ENCODE measurements around the gene GIMAP8. TPM values are rescaled to one million over a fixed set of nuclear protein-coding genes. Genes with fewer than 3 reads are reported as not detected.

Gene GIMAP8
- total and polyA plus RNA-seq, 7 donors = 4.4 to 11.9 (median 6.3) TPM

GRCh38 chr7:150442811-150443210 is 7.6 kb upstream of the GIMAP8 start:
- 94 to 95% (median 94%) methylated on average over 20 of the region's 20 CpGs for WGBS, 3 donors
- intact Hi-C loops (cut with DNase I) = no loop called here

DNA sequence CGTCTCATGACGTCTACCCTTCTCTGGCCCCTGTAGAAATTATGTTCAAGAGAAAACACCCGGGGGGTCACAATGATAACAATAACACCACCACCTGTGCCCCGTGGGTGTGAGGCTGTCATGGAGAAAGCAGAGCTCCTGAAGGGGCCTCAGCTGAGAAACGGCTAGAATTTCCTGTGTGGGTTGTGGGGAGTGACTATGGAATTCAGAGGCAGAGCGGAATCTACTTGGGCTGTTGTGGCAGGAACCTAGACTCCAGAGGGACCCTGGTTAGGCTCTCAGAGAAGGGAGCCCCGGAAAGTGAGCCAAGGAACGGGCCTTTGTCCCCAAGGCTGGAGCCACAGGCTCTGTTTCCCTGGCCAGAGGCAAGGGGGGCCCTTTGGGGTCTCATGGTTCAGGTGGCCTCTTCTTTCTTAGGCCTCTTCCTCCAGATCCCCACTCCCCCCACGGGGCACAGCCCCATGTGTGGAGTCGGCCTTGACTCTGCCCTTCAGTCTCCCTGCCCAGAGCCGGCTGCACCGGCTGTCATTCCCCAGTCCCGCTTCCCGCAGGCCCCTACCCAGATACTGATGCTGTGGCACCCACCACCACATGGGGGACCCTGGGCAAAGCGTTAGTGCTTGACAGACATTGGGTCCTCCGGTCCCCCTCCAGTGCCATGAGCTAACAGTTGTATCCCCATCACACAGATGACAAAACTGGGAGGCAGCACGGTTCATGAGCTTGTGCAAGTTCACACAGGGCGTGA is 6.5 kb upstream of the GIMAP8 start:
- Histone ChIP-seq H3K27ac (no peak overlapping the region), H3K27me3 (ENCODE audit: insufficient read depth in 3 of 3, low read length in 2 of 3) (peaks cover 0 to 5% (median 3%) of the 10 kb centered on the region in 3 donors), H3K36me3 (ENCODE audit: insufficient read depth in 1 of 2, low read depth in 1 of 2) (no peaks in the 10 kb centered on the region), H3K4me3 (no peak overlapping the region), H3K9me3 (peaks cover 6% of the 10 kb centered on the region), H3K4me1 (no peaks in the 10 kb centered on the region)
- 79 to 82% (median 80%) methylated on average over 16 to 18 of the region's 18 CpGs for WGBS, 3 donors
- no peak for DNase-seq
- no peak for TF ChIP-seq CTCF (IDR thresholded peaks at IDR 0.05)
- no peak for ATAC-seq
- intact Hi-C loops (cut with DNase I) = no loop called here

More at GRCh38 chr7:150442811-150443210, 7.6 kb upstream of the GIMAP8 start:
- no peaks in the 10 kb centered on the region for H3K36me3 ChIP-seq (ENCODE audit: insufficient read depth in 1 of 2, low read depth in 1 of 2)
- H3K9me3 ChIP-seq = peaks cover 6% of the 10 kb centered on the region
- no peak overlapping the region for H3K4me3 ChIP-seq
- no peak for DNase-seq
- TF ChIP-seq CTCF (IDR thresholded peaks at IDR 0.05) = no peak
- H3K4me1 ChIP-seq = no peaks in the 10 kb centered on the region
- ATAC-seq = no peak
- H3K27me3 ChIP-seq (ENCODE audit: insufficient read depth in 3 of 3, low read length in 2 of 3) = peaks cover 0 to 5% (median 3%) of the 10 kb centered on the region in 3 donors
- no peak overlapping the region for H3K27ac ChIP-seq

- no peak overlapping the region for H3K27ac ChIP-seq
- 44 to 60% (median 56%) methylated on average over 7 of the region's 7 CpGs for WGBS, 3 donors
- no peak overlapping the region for H3K4me3 ChIP-seq
- H3K9me3 ChIP-seq = peaks cover 6% of the 10 kb centered on the region
- no peak for TF ChIP-seq CTCF (IDR thresholded peaks at IDR 0.05)
- H3K4me1 ChIP-seq = no peaks in the 10 kb centered on the region
- intact Hi-C loops (cut with DNase I) = loop anchor here in 1 of 2 donors (5.0 kb wide), 1 partner anchor 312 kb away; no protein-coding TSS in a partner anchor
- no peaks in the 10 kb centered on the region for H3K36me3 ChIP-seq (ENCODE audit: insufficient read depth in 1 of 2, low read depth in 1 of 2)
- DNase-seq (no peak), ATAC-seq (no peak)
- H3K27me3 ChIP-seq (ENCODE audit: insufficient read depth in 3 of 3, low read length in 2 of 3) = peaks cover 0 to 10% (median 3%) of the 10 kb centered on the region in 3 donors
Measured at GRCh38 chr7:150444674-150445365, 5.6 kb upstream of the GIMAP8 start.

- 84 to 94% (median 88%) methylated on average over 2 of the region's 2 CpGs for WGBS, 3 donors
- Histone ChIP-seq H3K27me3 (ENCODE audit: insufficient read depth in 3 of 3, low read length in 2 of 3) (peaks cover 0 to 24% (median 8%) of the 10 kb centered on the region in 3 donors), H3K36me3 (ENCODE audit: insufficient read depth in 1 of 2, low read depth in 1 of 2) (no peaks in the 10 kb centered on the region), H3K9me3 (peaks cover 4% of the 10 kb centered on the region), H3K4me1 (no peaks in the 10 kb centered on the region), H3K27ac (no peak overlapping the region), H3K4me3 (no peak overlapping the region)
- ATAC-seq (no peak), DNase-seq (no peak)
- no peak for TF ChIP-seq CTCF (IDR thresholded peaks at IDR 0.05)
- intact Hi-C loops (cut with DNase I) = loop anchor here in 1 of 2 donors (5.0 kb wide), 1 partner anchor 311 kb away; no protein-coding TSS in a partner anchor
Measured at GRCh38 chr7:150446288-150446938, 4.0 kb upstream of the GIMAP8 start.
